HFFc6 (cell line): ENCODE measurements around the gene TRIM29. TPM values are rescaled to one million over a fixed set of nuclear protein-coding genes. Genes with fewer than 3 reads are reported as not detected.

Source experiments
- DNase-seq: peaks from one replicate; pipeline ENCODE4 v3.0.0-alpha.2; 2018
- H3K27ac Mint-ChIP-seq: 2 replicates; pipeline ENCODE4 v1.8.0; 2020; ENCODE audit warnings: mild to moderate bottlenecking, mixed read lengths
- H3K27me3 Mint-ChIP-seq: 2 replicates; pipeline ENCODE4 v1.8.0; 2021; ENCODE audit warnings: mild to moderate bottlenecking, moderate library complexity, mixed read lengths; ENCODE audit not compliant: insufficient read depth
- H3K36me3 Mint-ChIP-seq: 2 replicates; pipeline ENCODE4 v1.8.0; 2021; ENCODE audit warnings: low read depth, mixed read lengths
- H3K4me1 Mint-ChIP-seq: 2 replicates; pipeline ENCODE4 v1.8.0; 2020; ENCODE audit warnings: low read depth, mixed read lengths
- H3K4me3 Mint-ChIP-seq: 2 replicates; pipeline ENCODE4 v1.8.0; 2020; ENCODE audit warnings: mild to moderate bottlenecking, moderate library complexity, mixed read lengths
- H3K9me3 Mint-ChIP-seq: 2 replicates; pipeline ENCODE4 v1.8.0; 2020; ENCODE audit warnings: mild to moderate bottlenecking, mixed read lengths
- long read RNA-seq: library from polyadenylated mRNA; unstranded; transcript quantifications from one replicate; pipeline ENCODE4 v2.0.0, GENCODE V29; 2019
- total RNA-seq, 6 experiments: library from RNA; stranded (reverse); fragmentation: NEBNext Ultra II Directional; extraction: Animal tissue kit (Norgen Biotek cat#: 25700); gene quantifications; 2 replicates in 1 of 6; 3 replicates in 5 of 6; pipeline ENCODE4 v1.2.3, GENCODE V29; 2021
- TF ChIP-seq, protein P1 (sequence below): fragments of 200-600 bp; sonication (generic); IDR thresholded peaks from 2 replicates; pipeline ENCODE4 v1.5.0; 2021; ENCODE audit warnings: antibody characterized with exemption, mild to moderate bottlenecking

TRIM29 gene, protein sequence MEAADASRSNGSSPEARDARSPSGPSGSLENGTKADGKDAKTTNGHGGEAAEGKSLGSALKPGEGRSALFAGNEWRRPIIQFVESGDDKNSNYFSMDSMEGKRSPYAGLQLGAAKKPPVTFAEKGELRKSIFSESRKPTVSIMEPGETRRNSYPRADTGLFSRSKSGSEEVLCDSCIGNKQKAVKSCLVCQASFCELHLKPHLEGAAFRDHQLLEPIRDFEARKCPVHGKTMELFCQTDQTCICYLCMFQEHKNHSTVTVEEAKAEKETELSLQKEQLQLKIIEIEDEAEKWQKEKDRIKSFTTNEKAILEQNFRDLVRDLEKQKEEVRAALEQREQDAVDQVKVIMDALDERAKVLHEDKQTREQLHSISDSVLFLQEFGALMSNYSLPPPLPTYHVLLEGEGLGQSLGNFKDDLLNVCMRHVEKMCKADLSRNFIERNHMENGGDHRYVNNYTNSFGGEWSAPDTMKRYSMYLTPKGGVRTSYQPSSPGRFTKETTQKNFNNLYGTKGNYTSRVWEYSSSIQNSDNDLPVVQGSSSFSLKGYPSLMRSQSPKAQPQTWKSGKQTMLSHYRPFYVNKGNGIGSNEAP
- 1 to 10 TPM; 1.5 to 3.2 (median 3.1) TPM for total RNA-seq
- long read RNA-seq, result 0 reads

DNA sequence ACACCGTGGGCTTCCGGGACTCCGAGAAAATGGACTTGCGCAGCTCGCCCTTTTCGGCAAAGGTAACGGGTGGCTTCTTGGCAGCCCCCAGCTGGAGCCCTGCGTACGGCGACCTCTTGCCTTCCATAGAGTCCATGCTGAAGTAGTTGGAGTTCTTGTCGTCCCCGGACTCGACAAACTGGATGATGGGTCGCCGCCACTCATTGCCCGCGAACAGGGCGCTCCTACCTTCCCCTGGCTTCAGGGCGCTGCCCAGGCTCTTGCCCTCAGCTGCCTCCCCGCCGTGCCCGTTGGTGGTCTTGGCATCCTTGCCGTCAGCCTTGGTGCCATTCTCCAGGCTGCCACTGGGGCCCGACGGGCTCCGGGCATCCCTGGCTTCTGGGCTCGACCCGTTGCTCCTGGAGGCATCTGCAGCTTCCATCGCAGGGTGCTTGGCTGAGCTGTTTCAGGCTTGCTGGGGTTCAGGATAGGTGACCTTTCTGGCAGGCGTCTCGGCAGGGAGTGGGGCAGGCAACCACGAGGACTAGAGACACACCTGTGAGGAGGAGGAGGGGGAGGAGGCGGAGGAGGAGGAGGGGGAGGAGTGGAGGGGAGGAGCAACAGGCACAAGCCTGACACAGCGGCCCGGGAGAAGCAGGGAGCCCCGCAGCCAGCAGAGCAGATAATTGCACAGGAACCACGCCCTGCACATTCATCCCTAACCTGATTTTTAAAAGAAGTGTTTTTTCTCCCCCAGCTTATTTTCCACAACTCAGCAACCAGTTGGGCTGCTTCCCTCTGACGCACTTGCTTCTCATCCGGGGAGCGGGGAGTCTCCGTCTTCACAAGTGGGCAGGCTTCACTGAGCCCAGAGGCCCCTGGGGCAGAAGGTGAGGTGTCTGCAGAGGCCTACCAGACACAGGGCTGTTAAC lies at the start of gene TRIM29:
TSS of gene TRIM29 (minus strand) at position 503 of the 911 bp plus-strand sequence. CDS start at position 421, 82 bp downstream.
- Mint-ChIP-seq H3K27ac (no peak within 1 kb of the TSS), H3K36me3 (no peaks in the 10 kb centered on the region), H3K4me3 (no peak within 1 kb of the TSS), H3K4me1 (no peaks in the 10 kb centered on the region), H3K9me3 (no peaks in the 10 kb centered on the region), H3K27me3 (peaks cover 63% of the 10 kb centered on the region)
- TF ChIP-seq, protein P1, sequence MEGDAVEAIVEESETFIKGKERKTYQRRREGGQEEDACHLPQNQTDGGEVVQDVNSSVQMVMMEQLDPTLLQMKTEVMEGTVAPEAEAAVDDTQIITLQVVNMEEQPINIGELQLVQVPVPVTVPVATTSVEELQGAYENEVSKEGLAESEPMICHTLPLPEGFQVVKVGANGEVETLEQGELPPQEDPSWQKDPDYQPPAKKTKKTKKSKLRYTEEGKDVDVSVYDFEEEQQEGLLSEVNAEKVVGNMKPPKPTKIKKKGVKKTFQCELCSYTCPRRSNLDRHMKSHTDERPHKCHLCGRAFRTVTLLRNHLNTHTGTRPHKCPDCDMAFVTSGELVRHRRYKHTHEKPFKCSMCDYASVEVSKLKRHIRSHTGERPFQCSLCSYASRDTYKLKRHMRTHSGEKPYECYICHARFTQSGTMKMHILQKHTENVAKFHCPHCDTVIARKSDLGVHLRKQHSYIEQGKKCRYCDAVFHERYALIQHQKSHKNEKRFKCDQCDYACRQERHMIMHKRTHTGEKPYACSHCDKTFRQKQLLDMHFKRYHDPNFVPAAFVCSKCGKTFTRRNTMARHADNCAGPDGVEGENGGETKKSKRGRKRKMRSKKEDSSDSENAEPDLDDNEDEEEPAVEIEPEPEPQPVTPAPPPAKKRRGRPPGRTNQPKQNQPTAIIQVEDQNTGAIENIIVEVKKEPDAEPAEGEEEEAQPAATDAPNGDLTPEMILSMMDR, result no peak
- no peak for DNase-seq

DNA sequence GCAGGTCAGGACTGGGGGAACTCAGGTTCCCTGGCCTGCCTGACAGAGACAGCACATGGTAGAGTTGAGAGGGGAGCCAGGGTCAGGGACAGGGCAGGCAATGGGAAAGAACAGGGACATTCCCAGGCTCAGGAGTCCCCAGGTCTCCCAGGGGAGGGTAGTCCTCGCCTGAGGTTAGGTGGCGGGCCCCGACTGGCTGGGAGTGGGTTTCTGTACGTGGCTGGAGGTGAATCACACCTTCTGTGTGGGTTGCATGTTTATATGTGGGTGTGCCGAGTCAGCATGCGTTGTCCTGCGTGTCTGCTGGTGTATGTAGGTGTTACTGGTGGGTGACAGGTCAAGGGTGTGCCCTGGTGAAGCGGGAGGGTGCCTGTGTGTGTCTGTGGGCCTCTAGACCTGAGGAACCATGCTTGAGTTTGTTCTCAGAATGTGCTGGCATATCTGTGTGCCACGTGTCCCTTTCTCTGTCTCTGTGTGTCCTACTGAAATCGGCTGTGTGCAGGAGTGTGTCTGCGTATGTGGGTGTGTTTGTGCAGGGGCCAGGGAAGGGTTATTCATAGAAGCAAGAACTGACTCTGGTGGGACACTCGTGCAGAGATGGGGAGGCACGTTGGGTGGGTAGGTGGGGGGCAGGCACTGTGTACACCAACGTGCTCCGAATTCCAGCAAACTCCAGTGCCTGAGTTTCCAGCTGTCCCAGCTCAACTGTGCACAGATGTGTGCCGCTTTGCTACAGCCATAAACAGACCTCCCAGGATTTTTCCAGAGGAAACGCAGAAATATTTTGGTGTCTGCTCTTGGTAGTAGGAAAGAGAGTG lies 49.1 kb upstream of the TRIM29 start:
- Mint-ChIP-seq H3K36me3 (no peaks in the 10 kb centered on the region), H3K27ac (peak overlapping the region; percentile 60), H3K4me1 (peaks cover 31% of the 10 kb centered on the region), H3K9me3 (no peaks in the 10 kb centered on the region), H3K27me3 (peaks cover 7% of the 10 kb centered on the region; the same call in 1 of the 2 replicates), H3K4me3 (no peak overlapping the region)
- DNase-seq, result peak; percentile 9
- TF ChIP-seq, protein P1, result no peak

DNA sequence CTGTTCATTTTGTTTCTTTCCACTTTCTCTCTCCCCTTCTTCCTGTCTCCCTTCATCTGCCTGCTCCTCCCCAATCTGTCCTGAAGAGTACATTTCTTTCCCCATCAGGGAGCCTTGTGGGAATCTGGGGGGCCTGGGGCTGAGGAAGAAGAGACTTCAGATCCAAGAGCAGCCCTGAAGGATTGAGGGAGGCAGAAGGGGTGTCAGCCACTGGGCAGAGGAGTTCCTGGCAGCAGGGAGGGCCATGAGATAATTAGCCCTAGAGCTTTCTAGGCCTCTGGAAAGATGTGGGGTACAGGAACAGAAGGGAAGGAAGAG lies 48.5 kb upstream of the TRIM29 start:
- no peaks in the 10 kb centered on the region for H3K9me3 Mint-ChIP-seq
- peaks cover 36% of the 10 kb centered on the region for H3K4me1 Mint-ChIP-seq
- TF ChIP-seq, protein P1, result no peak
- no peak overlapping the region for H3K4me3 Mint-ChIP-seq
- H3K27ac Mint-ChIP-seq, result peak overlapping the region; percentile 60
- H3K36me3 Mint-ChIP-seq, result no peaks in the 10 kb centered on the region
- DNase-seq, result no peak
- H3K27me3 Mint-ChIP-seq, result peaks cover 5% of the 10 kb centered on the region; the same call in 1 of the 2 replicates

DNA sequence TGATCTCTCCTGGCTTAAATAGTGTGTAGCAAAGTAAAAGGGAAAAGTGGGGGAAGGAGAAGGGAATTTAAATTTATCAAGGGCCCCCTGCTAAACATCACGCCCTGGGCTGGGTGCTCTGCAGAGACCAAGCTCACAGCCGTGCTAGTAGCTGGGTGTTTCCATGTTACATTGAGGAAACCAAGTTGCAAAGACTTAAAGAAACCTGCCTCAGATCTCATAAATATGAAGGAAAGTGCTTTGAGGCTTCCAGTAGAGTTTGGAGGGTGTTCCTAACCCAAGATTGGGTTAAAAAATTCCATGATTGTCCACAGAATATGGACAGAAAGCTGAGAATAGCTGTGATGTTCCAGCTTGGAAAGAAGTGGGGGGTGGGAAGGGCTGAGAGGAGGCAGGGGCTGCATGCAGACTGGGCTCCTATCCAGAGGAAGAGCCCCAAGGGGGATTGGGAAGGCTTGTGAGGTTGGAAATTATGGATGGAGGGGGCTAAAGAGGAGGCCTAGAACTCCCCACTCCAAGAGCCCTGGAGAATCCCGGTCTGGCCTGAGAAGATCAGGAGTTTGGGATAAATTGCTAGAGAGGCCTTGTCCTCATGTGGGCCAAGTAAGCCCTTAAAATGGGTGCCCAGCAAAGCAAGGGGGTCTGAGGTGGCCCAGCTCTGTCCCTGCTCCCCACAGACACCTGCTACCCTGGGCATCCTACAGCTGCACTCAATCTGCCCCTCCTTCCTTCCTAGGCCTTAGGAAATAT lies 48.0 kb upstream of the TRIM29 start:
- TF ChIP-seq, protein P1, result no peak
- Mint-ChIP-seq H3K4me1 (peaks cover 41% of the 10 kb centered on the region), H3K27ac (peak overlapping the region; percentile 60; the same call in 1 of the 2 replicates), H3K36me3 (no peaks in the 10 kb centered on the region), H3K27me3 (peaks cover 5% of the 10 kb centered on the region; the same call in 1 of the 2 replicates), H3K4me3 (no peak overlapping the region), H3K9me3 (no peaks in the 10 kb centered on the region)
- DNase-seq, result no peak
